Endothelial cell of umbilical vein (primary cell): Measurements from ENCODE around the gene CAMK2N1. TPM values are rescaled to one million over a fixed set of nuclear protein-coding genes. Genes with fewer than 3 reads are reported as not detected.

ENCODE experiments used
- BruUV-seq: library from RNA; stranded (reverse); fragments of 400-500 nt; replicated peaks from 2 replicates; lab custom pipeline; 2021; lab: Mats Ljungman, UMichigan
- CTCF ChIA-PET: fragments of 300-600, 350-600 bp; sonication (Branson Sonifier 250); formaldehyde crosslinking; loops from one replicate; lab custom pipeline; 2021; ENCODE audit warnings: antibody characterized with exemption, inconsistent platforms; lab: Charles Lee
- POLR2A ChIA-PET: fragments of 300-600, 350-600 bp; sonication (Branson Sonifier 250); formaldehyde crosslinking; loops from one replicate; lab custom pipeline; 2021; ENCODE audit warnings: antibody characterized with exemption, inconsistent platforms; lab: Charles Lee
- DNase-seq: peaks from one replicate; pipeline ENCODE4 v3.0.0-alpha.2; 2011; ENCODE audit warnings: low read depth, low spot score
- FAIRE-seq: peaks from 2 replicates; lab custom pipeline; 2011; peaks lifted over from hg19 to GRCh38; lab: Jason Lieb, UNC
- H2AFZ ChIP-seq: 2 replicates; pipeline ENCODE4 v1.6.0; 2012; ENCODE audit warnings: low read depth, low read length, control low read depth, inconsistent platforms
- H3K27ac ChIP-seq: 2 replicates; pipeline ENCODE4 v1.5.1; 2011; ENCODE audit warnings: low read depth, mild to moderate bottlenecking, control low read depth, low read length, moderate library complexity; ENCODE audit not compliant: insufficient read depth
- H3K27me3 ChIP-seq, 2 experiments: 2 replicates each; pipeline versions ENCODE4 v1.6.0 to v1.6.1; 2011; ENCODE audit warnings: low read length in 2 of 2, mixed read lengths in 1 of 2; ENCODE audit not compliant: control insufficient read depth in 2 of 2, insufficient read depth in 2 of 2
- H3K36me3 ChIP-seq, 2 experiments: 2 replicates in 1 of 2; 3 replicates in 1 of 2; pipeline ENCODE4 v1.5.1; 2011; ENCODE audit warnings: low read length in 2 of 2, mild to moderate bottlenecking in 1 of 2, moderate library complexity in 1 of 2; ENCODE audit not compliant: control insufficient read depth in 2 of 2, insufficient read depth in 2 of 2; ENCODE audit errors: extremely low read depth in 1 of 2
- H3K4me1 ChIP-seq: 3 replicates; pipeline ENCODE4 v1.5.1; 2011; ENCODE audit warnings: mild to moderate bottlenecking, low read length; ENCODE audit not compliant: control insufficient read depth, insufficient read depth; ENCODE audit errors: extremely low read depth
- H3K4me2 ChIP-seq: 2 replicates; pipeline ENCODE4 v1.6.1; 2011; ENCODE audit warnings: low read length, control low read depth, mixed read lengths; ENCODE audit not compliant: insufficient read depth
- H3K4me3 ChIP-seq, 3 experiments: fragments of 200-600 bp in 1 of 3; sonication (generic), shearing (Covaris generic) in 1 of 3; replicated peaks in 1 of 3; 2 replicates each; pipeline ENCODE4 v1.5.1; 2011 to 2016; ENCODE audit warnings: control low read depth in 3 of 3, low read length in 3 of 3, mild to moderate bottlenecking in 2 of 3, inconsistent platforms in 1 of 3, low read depth in 1 of 3, moderate library complexity in 1 of 3; ENCODE audit not compliant: insufficient read depth in 1 of 3
- H3K79me2 ChIP-seq: 2 replicates; pipeline ENCODE4 v1.6.0; 2012; ENCODE audit warnings: low read length, inconsistent platforms; ENCODE audit not compliant: control insufficient read depth, insufficient read depth
- H3K9ac ChIP-seq: replicated peaks from 2 replicates; pipeline ENCODE3; 2011; ENCODE audit warnings: low read length, control low read depth; ENCODE audit not compliant: insufficient read depth; ENCODE audit errors: extremely low read depth
- H3K9me1 ChIP-seq: replicated peaks from 3 replicates; pipeline ENCODE4 v1.6.0; 2011; ENCODE audit warnings: mild to moderate bottlenecking, low read length; ENCODE audit not compliant: control insufficient read depth, insufficient read depth; ENCODE audit errors: extremely low read depth
- H3K9me3 ChIP-seq: replicated peaks from 2 replicates; pipeline ENCODE4 v1.5.1; 2012; ENCODE audit warnings: low read length, inconsistent platforms; ENCODE audit not compliant: control insufficient read depth, insufficient read depth
- H4K20me1 ChIP-seq: replicated peaks from 2 replicates; pipeline ENCODE3; 2011; ENCODE audit warnings: mild to moderate bottlenecking, low read length; ENCODE audit not compliant: control insufficient read depth, insufficient read depth; ENCODE audit errors: extremely low read depth
- CTCF ChIP-seq, 2 donors: IDR thresholded peaks; 1 replicate in 1 of 2; 2 replicates in 1 of 2; pipeline ENCODE4 v1.5.1; 2011; ENCODE audit warnings: low read length in 2 of 2, mild to moderate bottlenecking in 2 of 2, moderate library complexity in 2 of 2, control low read depth in 1 of 2, inconsistent platforms in 1 of 2, low read depth in 1 of 2; ENCODE audit not compliant: insufficient read depth in 1 of 2; ENCODE audit errors: extremely low read depth in 1 of 2
- EZH2 ChIP-seq: IDR thresholded peaks from 2 replicates; pipeline ENCODE4 v1.6.1; 2012; ENCODE audit warnings: borderline replicate concordance, low read depth, mild to moderate bottlenecking, moderate library complexity, low read length, inconsistent platforms; ENCODE audit not compliant: severe bottlenecking
- FOS ChIP-seq: IDR thresholded peaks from 2 replicates; pipeline ENCODE4 v1.6.1; 2011; ENCODE audit warnings: mild to moderate bottlenecking, low read length, moderate library complexity, borderline replicate concordance; ENCODE audit not compliant: insufficient read depth
- GATA2 ChIP-seq: IDR thresholded peaks from 2 replicates; pipeline ENCODE4 v1.7.0; 2011; ENCODE audit warnings: low read depth, mild to moderate bottlenecking, moderate library complexity, mixed read lengths, low read length; ENCODE audit not compliant: insufficient read length, insufficient read depth
- JUN ChIP-seq: IDR thresholded peaks from 2 replicates; pipeline ENCODE4 v1.6.1; 2011; ENCODE audit warnings: borderline replicate concordance, low read depth; ENCODE audit not compliant: insufficient read length, insufficient read depth
- MAX ChIP-seq: IDR thresholded peaks from 2 replicates; pipeline ENCODE4 v1.6.1; 2011; ENCODE audit not compliant: insufficient read depth, insufficient read length
- MYC ChIP-seq: IDR thresholded peaks from one replicate; pipeline ENCODE4 v1.6.1; 2011; ENCODE audit warnings: mild to moderate bottlenecking, low read depth, low read length
- POLR2A ChIP-seq: IDR thresholded peaks from 2 replicates; pipeline ENCODE4 v1.6.1; 2012; ENCODE audit warnings: low read depth, mild to moderate bottlenecking, control low read depth, low read length
- POLR2AphosphoS5 ChIP-seq: IDR thresholded peaks from 2 replicates; pipeline ENCODE4 v1.6.1; 2012; ENCODE audit warnings: low read depth, mild to moderate bottlenecking, control low read depth, low read length, moderate library complexity; ENCODE audit not compliant: insufficient read depth
- dilution Hi-C: fragments of 300-500 bp; cut with MboI; formaldehyde crosslinking; loops from one replicate; pipeline ENCODE4 v1.15.0; 2019; ENCODE audit warnings: low sequenced_read_pairs; ENCODE audit not compliant: extremely low pct_ligation_motif_present
- intact Hi-C: fragments of 100-400 bp; cut with micrococcal nuclease; formaldehyde crosslinking; loops from one replicate; pipeline ENCODE4 v1.10.0; 2022
- polyA plus RNA-seq, 4 experiments: library from polyadenylated mRNA; depleted of rRNA in 3 of 4; stranded (reverse) in 3 of 4; unstranded in 1 of 4; fragments of >200 nt; gene quantifications; 2 replicates each; pipeline versions ENCODE4 v1.2.1 to v1.2.3, GENCODE V29; 2011 to 2012; ENCODE audit warnings: missing spikeins in 1 of 4
- total RNA-seq: library from RNA; stranded (reverse); gene quantifications from 2 replicates; pipeline ENCODE4 v1.2.3, GENCODE V29; 2021

Gene CAMK2N1
- total and polyA plus RNA-seq, 2 donors (not counting 3 experiments of a cell fraction or from before 2014, with no cell fraction given), result 3.3 to 18.3 TPM

- no TSS peak for BruUV-seq
- DNase-seq (no peak), FAIRE-seq (no peak)
- Histone ChIP-seq H3K9me3 (no peaks in the 10 kb centered on the region), H2AFZ (no peak overlapping the region), H3K9ac (no peak overlapping the region), H3K27ac (no peak overlapping the region), H3K4me3 (no peak overlapping the region), H3K36me3 (peaks cover 3 to 26% of the 10 kb centered on the region in 2 experiments), H3K4me1 (peaks cover 6% of the 10 kb centered on the region), H3K27me3 (no peaks in the 10 kb centered on the region), H3K9me1 (no peaks in the 10 kb centered on the region), H3K4me2 (no peak overlapping the region), H4K20me1 (no peaks in the 10 kb centered on the region), H3K79me2 (peaks cover 16% of the 10 kb centered on the region)
- dilution Hi-C loops (no loop called here), intact Hi-C loops (no loop called here)
- ChIA-PET POLR2A (no interaction called here), CTCF (no interaction called here)
- no peak for TF ChIP-seq MAX
- TF ChIP-seq CTCF (IDR thresholded peaks at IDR 0.05; ENCODE audit: extremely low read depth in 1 of 2, insufficient read depth in 1 of 2, low read depth in 1 of 2, low read length in 2 of 2), result no peak
- TF ChIP-seq MYC, result no peak
- no peak for TF ChIP-seq FOS
- TF ChIP-seq POLR2A, result no peak
- TF ChIP-seq EZH2, result no peak
- no peak for TF ChIP-seq JUN
- no peak for TF ChIP-seq GATA2
- no peak for TF ChIP-seq POLR2AphosphoS5
These were observed 14.7 kb upstream of the CAMK2N1 start for GRCh38 chr1:20500716-20501115.
